Kidney epithelial cell (primary cell): Measurements from ENCODE around the gene ASAP2. TPM values are rescaled to one million over a fixed set of nuclear protein-coding genes. Genes with fewer than 3 reads are reported as not detected.

Experiments
- DNase-seq: peaks from one replicate; pipeline ENCODE4 v3.0.0-alpha.2; 2010; ENCODE audit warnings: low read depth
- H3K27me3 ChIP-seq: 2 replicates; pipeline ENCODE4 v1.6.0; 2011; ENCODE audit warnings: low read length; ENCODE audit not compliant: control insufficient read depth, insufficient read depth
- H3K36me3 ChIP-seq: 2 replicates; pipeline ENCODE4 v1.5.1; 2011; ENCODE audit warnings: low read length; ENCODE audit not compliant: control insufficient read depth, insufficient read depth
- H3K4me3 ChIP-seq: 2 replicates; pipeline ENCODE4 v1.5.1; 2011; ENCODE audit warnings: low read depth, mild to moderate bottlenecking, control low read depth, low read length
- CTCF ChIP-seq: IDR thresholded peaks from 2 replicates; pipeline ENCODE4 v1.5.1; 2011; ENCODE audit warnings: mild to moderate bottlenecking, moderate library complexity, low read length, control low read depth, inconsistent platforms; ENCODE audit not compliant: insufficient read depth, poor library complexity, severe bottlenecking
- total RNA-seq: library from RNA; depleted of rRNA; stranded (reverse); fragments of >200 nt; gene quantifications from 2 replicates; pipeline ENCODE4 v1.2.3, GENCODE V29; 2015

The ASAP2 gene
- total RNA-seq, 1 donor from 2014 or later, result 42.2 TPM

DNA sequence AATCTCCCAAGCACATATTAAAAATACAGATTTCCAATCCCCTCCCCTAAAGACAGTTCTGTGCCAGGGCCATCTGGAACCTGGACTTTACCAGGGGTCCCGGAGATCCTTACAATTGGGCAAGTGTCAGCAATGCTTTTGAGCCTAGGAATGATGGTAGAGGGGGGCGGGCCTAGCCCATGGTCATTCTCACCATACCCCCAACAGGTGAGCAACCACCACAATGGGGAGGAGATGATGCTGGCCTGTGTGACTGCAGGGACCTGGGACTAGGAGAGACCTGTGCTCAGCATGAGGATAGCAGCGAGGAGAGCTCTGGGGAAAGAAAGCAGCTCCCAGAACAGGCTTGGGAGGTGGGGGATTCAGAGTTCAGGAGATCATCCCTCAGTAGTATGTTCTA is 13.9 kb upstream of the ASAP2 start:
- TF ChIP-seq CTCF, result no peak
- no peak overlapping the region for H3K4me3 ChIP-seq
- H3K27me3 ChIP-seq, result no peaks in the 10 kb centered on the region
- no peak for DNase-seq
- H3K36me3 ChIP-seq, result no peaks in the 10 kb centered on the region

DNA sequence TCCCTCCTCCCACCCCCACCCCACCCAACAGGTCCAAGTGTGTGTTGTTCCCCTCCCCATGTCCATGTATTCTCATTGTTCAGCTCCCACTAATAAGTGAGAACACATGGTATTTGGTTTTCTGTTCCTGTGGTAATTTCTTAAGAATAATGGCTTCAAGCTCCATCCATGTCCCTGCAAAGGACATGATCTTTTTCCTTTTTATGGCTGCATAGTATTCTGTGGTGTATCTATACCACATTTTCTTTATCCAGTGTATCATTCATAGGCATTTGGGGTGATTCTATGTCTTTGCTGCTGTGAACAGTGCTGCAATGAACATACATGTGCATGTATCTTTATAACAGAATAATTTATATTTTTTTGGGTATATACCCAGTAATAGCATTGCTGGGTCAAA is 12.3 kb upstream of the ASAP2 start:
- H3K4me3 ChIP-seq, result no peak overlapping the region
- H3K27me3 ChIP-seq, result no peaks in the 10 kb centered on the region
- no peaks in the 10 kb centered on the region for H3K36me3 ChIP-seq
- DNase-seq, result no peak
- TF ChIP-seq CTCF, result no peak

GRCh38 chr2:9196637-9197036 is 10.0 kb upstream of the ASAP2 start:
- Histone ChIP-seq H3K27me3 (no peaks in the 10 kb centered on the region), H3K4me3 (no peak overlapping the region), H3K36me3 (no peaks in the 10 kb centered on the region)
- no peak for TF ChIP-seq CTCF
- no peak for DNase-seq

GRCh38 chr2:9197916-9198315 is 8.7 kb upstream of the ASAP2 start:
- Histone ChIP-seq H3K27me3 (no peaks in the 10 kb centered on the region), H3K36me3 (no peaks in the 10 kb centered on the region), H3K4me3 (no peak overlapping the region)
- no peak for DNase-seq
- no peak for TF ChIP-seq CTCF

GRCh38 chr2:9199716-9200632 is 6.6 kb upstream of the ASAP2 start:
- no peak for DNase-seq
- H3K4me3 ChIP-seq, result no peak overlapping the region
- no peak for TF ChIP-seq CTCF

DNA sequence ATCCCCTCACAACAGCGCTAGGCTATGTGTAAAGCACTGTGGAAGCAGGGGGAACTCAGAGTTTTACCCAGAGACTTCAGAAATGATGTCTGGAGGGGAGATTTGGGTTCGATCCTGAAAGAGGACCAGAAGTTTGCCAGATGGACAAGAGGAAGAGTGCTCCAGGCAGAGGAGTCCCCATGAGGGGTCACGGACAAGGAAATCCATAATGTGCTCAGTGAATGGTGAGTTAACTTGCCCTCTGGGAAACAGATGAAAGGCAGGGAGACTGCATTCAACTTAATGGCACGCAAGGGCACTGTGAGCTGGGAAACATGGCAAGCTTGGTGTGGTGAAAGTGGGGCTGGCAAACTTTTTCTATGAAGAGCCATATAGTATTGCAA is 6.0 kb upstream of the ASAP2 start:
- no peak overlapping the region for H3K4me3 ChIP-seq
- DNase-seq, result no peak
- H3K27me3 ChIP-seq, result no peaks in the 10 kb centered on the region
- no peak for TF ChIP-seq CTCF
- no peaks in the 10 kb centered on the region for H3K36me3 ChIP-seq

More at GRCh38 chr2:9199716-9200632, 6.6 kb upstream of the ASAP2 start:
- Histone ChIP-seq H3K27me3 (no peaks in the 10 kb centered on the region), H3K36me3 (no peaks in the 10 kb centered on the region)
